Stomach smooth muscle (tissue), 2 donors: ENCODE measurements around the gene XRN2.
"Not testable (repeated sequence)": the region's sequence is repeated elsewhere in the genome, so short reads cannot be mapped to it uniquely, and the experiment has no call there.

ENCODE experiments used
- H3K27ac ChIP-seq: one replicate; pipeline ENCODE4 v1.7.0; 2013; ENCODE audit warnings: mild to moderate bottlenecking, low read length, inconsistent platforms
- H3K27me3 ChIP-seq, 2 donors: one replicate each; pipeline ENCODE4 v1.7.0; 2013; ENCODE audit warnings: low read length in 2 of 2; ENCODE audit not compliant: insufficient read depth in 2 of 2, control insufficient read depth in 1 of 2
- H3K36me3 ChIP-seq, 2 donors: one replicate each; pipeline ENCODE4 v1.7.0; 2013; ENCODE audit warnings: low read length in 2 of 2; ENCODE audit not compliant: control insufficient read depth in 2 of 2, insufficient read depth in 2 of 2
- H3K4me1 ChIP-seq: one replicate; pipeline ENCODE4 v1.7.0; 2013; ENCODE audit warnings: low read length; ENCODE audit not compliant: control insufficient read depth, insufficient read depth
- H3K4me3 ChIP-seq, 2 donors: one replicate each; pipeline ENCODE4 v1.7.0; 2013; ENCODE audit warnings: low read length in 2 of 2
- H3K9ac ChIP-seq, 2 donors: one replicate each; pipeline ENCODE4 v1.7.0; 2013; ENCODE audit warnings: low read length in 2 of 2, mild to moderate bottlenecking in 1 of 2
- H3K9me3 ChIP-seq, 2 donors: one replicate each; pipeline ENCODE4 v1.7.0; 2013; ENCODE audit warnings: low read length in 2 of 2; ENCODE audit not compliant: control insufficient read depth in 2 of 2
- donor health status: healthy.
- donor health status: Pancreatic carcinoma.

XRN2 gene

GRCh38 chr20:21395051-21395665 is 92.0 kb downstream of the XRN2 start:
- Histone ChIP-seq H3K9ac (no peak overlapping the region), H3K27ac (no peak overlapping the region), H3K9me3 (peaks cover 0 to 4% of the 10 kb centered on the region in 2 donors), H3K4me3 (no peak overlapping the region), H3K4me1 (peaks cover 10% of the 10 kb centered on the region), H3K36me3 (no peaks in the 10 kb centered on the region), H3K27me3 (peaks cover 34 to 83% of the 10 kb centered on the region in 2 donors)

GRCh38 chr20:21395666-21396598 is 92.8 kb downstream of the XRN2 start:
- H3K4me3 ChIP-seq = no peak overlapping the region
- H3K9me3 ChIP-seq = peaks cover 0 to 4% of the 10 kb centered on the region in 2 donors
- peaks cover 34 to 90% of the 10 kb centered on the region in 2 donors for H3K27me3 ChIP-seq

GRCh38 chr20:21396599-21397340 is 93.6 kb downstream of the XRN2 start:
- Histone ChIP-seq H3K9me3 (peaks cover 0 to 4% of the 10 kb centered on the region in 2 donors), H3K27me3 (peaks cover 32 to 93% of the 10 kb centered on the region in 2 donors), H3K4me3 (no peak overlapping the region), H3K36me3 (no peaks in the 10 kb centered on the region), H3K9ac (no peak overlapping the region), H3K4me1 (peaks cover 10% of the 10 kb centered on the region), H3K27ac (no peak overlapping the region)

More at GRCh38 chr20:21395666-21396598, 92.8 kb downstream of the XRN2 start:
- H3K4me1 ChIP-seq = peaks cover 10% of the 10 kb centered on the region
- no peaks in the 10 kb centered on the region for H3K36me3 ChIP-seq
- no peak overlapping the region for H3K9ac ChIP-seq
- no peak overlapping the region for H3K27ac ChIP-seq

GRCh38 chr20:21397341-21398108 is 94.4 kb downstream of the XRN2 start, which contains the start of gene NKX2-4:
Gene NKX2-4, minus strand, starts transcription at chr20:21397526. Its CDS starts 127 bp downstream, at chr20:21397399.
- no peaks in the 10 kb centered on the region for H3K36me3 ChIP-seq
- H3K27me3 ChIP-seq = peaks cover 29 to 85% of the 10 kb centered on the region in 2 donors
- H3K27ac ChIP-seq = no peak within 1 kb of the TSS
- H3K9me3 ChIP-seq = no peaks in the 10 kb centered on the region
- H3K4me1 ChIP-seq = peaks cover 10% of the 10 kb centered on the region
- no peak within 1 kb of the TSS for H3K4me3 ChIP-seq
- H3K9ac ChIP-seq = no peak within 1 kb of the TSS

- peaks cover 24 to 77% of the 10 kb centered on the region in 2 donors for H3K27me3 ChIP-seq
- no peak overlapping the region for H3K9ac ChIP-seq
- no peaks in the 10 kb centered on the region for H3K9me3 ChIP-seq
- H3K4me1 ChIP-seq = peaks cover 10% of the 10 kb centered on the region
- no peak overlapping the region for H3K4me3 ChIP-seq
- no peaks in the 10 kb centered on the region for H3K36me3 ChIP-seq
- no peak overlapping the region for H3K27ac ChIP-seq
Observed at GRCh38 chr20:21398109-21399004, 95.2 kb downstream of the XRN2 start.

- peaks cover 10% of the 10 kb centered on the region for H3K4me1 ChIP-seq
- H3K9ac ChIP-seq = no peak overlapping the region
- H3K36me3 ChIP-seq = no peaks in the 10 kb centered on the region
- peaks cover 22 to 72% of the 10 kb centered on the region in 2 donors for H3K27me3 ChIP-seq
- H3K4me3 ChIP-seq = no peak overlapping the region
- no peak overlapping the region for H3K27ac ChIP-seq
- no peaks in the 10 kb centered on the region for H3K9me3 ChIP-seq
Observed at GRCh38 chr20:21399005-21399475, 95.9 kb downstream of the XRN2 start.

- peaks cover 0 to 3% of the 10 kb centered on the region in 2 donors for H3K27me3 ChIP-seq
- no peaks in the 10 kb centered on the region for H3K4me1 ChIP-seq
- no peak overlapping the region for H3K4me3 ChIP-seq
- H3K9me3 ChIP-seq = peaks cover 0 to 3% of the 10 kb centered on the region in 2 donors
- H3K27ac ChIP-seq = no peak overlapping the region
- H3K36me3 ChIP-seq = no peaks in the 10 kb centered on the region
- H3K9ac ChIP-seq = no peak overlapping the region
Observed at GRCh38 chr20:21411725-21412124, 108.6 kb downstream of the XRN2 start.

GRCh38 chr20:21413996-21414395 is 110.9 kb downstream of the XRN2 start:
- H3K27ac ChIP-seq, H3K27me3 ChIP-seq, H3K4me3 ChIP-seq, H3K9ac ChIP-seq, H3K4me1 ChIP-seq, H3K9me3 ChIP-seq, H3K36me3 ChIP-seq: not testable (repeated sequence)

GRCh38 chr20:21419147-21419546 is 116.0 kb downstream of the XRN2 start:
- not testable (repeated sequence) for H3K4me3 ChIP-seq, H3K9ac ChIP-seq, H3K27me3 ChIP-seq, H3K4me1 ChIP-seq, H3K9me3 ChIP-seq, H3K27ac ChIP-seq, H3K36me3 ChIP-seq
